Mesendoderm (in vitro differentiated cells): ENCODE data around the gene CORO2B.

Experiments used
- DNase-seq: peaks from one replicate; pipeline ENCODE4 v3.0.0; 2013
- H2AK5ac ChIP-seq: 2 replicates; pipeline ENCODE4 v1.6.1; 2013; ENCODE audit warnings: low read length, inconsistent platforms
- H2BK120ac ChIP-seq: 2 replicates; pipeline ENCODE4 v1.6.1; 2013; ENCODE audit warnings: low read depth, mild to moderate bottlenecking, low read length, moderate library complexity, mixed read lengths
- H2BK15ac ChIP-seq: replicated peaks from 2 replicates; pipeline ENCODE4 v1.6.1; 2013; ENCODE audit warnings: low read depth, mild to moderate bottlenecking, moderate library complexity
- H2BK5ac ChIP-seq: 2 replicates; pipeline ENCODE4 v1.6.1; 2013; ENCODE audit warnings: low read length, inconsistent platforms
- H3K18ac ChIP-seq: 2 replicates; pipeline ENCODE4 v1.6.1; 2013; ENCODE audit warnings: mild to moderate bottlenecking, low read length, mixed read lengths
- H3K23ac ChIP-seq: one replicate; pipeline ENCODE4 v1.6.1; 2013; ENCODE audit warnings: low read length
- H3K27ac ChIP-seq: 2 replicates; pipeline ENCODE4 v1.5.1; 2013; ENCODE audit warnings: low read depth, mild to moderate bottlenecking, inconsistent platforms, low read length, moderate library complexity
- H3K27me3 ChIP-seq: 2 replicates; pipeline ENCODE4 v1.6.1; 2013; ENCODE audit warnings: low read length, control low read depth, mild to moderate bottlenecking, inconsistent platforms; ENCODE audit not compliant: insufficient read depth, poor library complexity
- H3K36me3 ChIP-seq: 2 replicates; pipeline ENCODE4 v1.6.1; 2013; ENCODE audit warnings: low read length, inconsistent platforms; ENCODE audit not compliant: control insufficient read depth, insufficient read depth
- H3K4ac ChIP-seq: one replicate; pipeline ENCODE4 v1.6.1; 2013; ENCODE audit warnings: low read depth, mild to moderate bottlenecking, low read length, moderate library complexity
- H3K4me1 ChIP-seq: 2 replicates; pipeline ENCODE4 v1.6.1; 2013; ENCODE audit warnings: low read depth, low read length, inconsistent platforms; ENCODE audit not compliant: control insufficient read depth
- H3K4me2 ChIP-seq: 2 replicates; pipeline ENCODE4 v1.6.1; 2013; ENCODE audit warnings: low read length
- H3K4me3 ChIP-seq: 2 replicates; pipeline ENCODE4 v1.5.1; 2013; ENCODE audit warnings: mild to moderate bottlenecking, low read length
- H3K56ac ChIP-seq: one replicate; pipeline ENCODE4 v1.6.1; 2013; ENCODE audit warnings: low read length
- H3K79me1 ChIP-seq: 2 replicates; pipeline ENCODE4 v1.6.1; 2013; ENCODE audit warnings: low read length, inconsistent platforms
- H3K79me2 ChIP-seq: 2 replicates; pipeline ENCODE4 v1.6.1; 2013; ENCODE audit warnings: mild to moderate bottlenecking, low read length; ENCODE audit not compliant: control insufficient read depth, insufficient read depth
- H3K9ac ChIP-seq: 2 replicates; pipeline ENCODE4 v1.6.1; 2013; ENCODE audit warnings: low read length, inconsistent platforms
- H4K5ac ChIP-seq: one replicate; pipeline ENCODE4 v1.6.1; 2013; ENCODE audit warnings: low read length
- H4K8ac ChIP-seq: one replicate; pipeline ENCODE4 v1.6.1; 2013; ENCODE audit warnings: low read depth, mild to moderate bottlenecking, control low read depth, low read length, moderate library complexity
- WGBS: extraction: QIAGEN DNeasy Blood & Tissue Kit; methylation state at CpG from one replicate; pipeline ENCODE4 v1.1.7; 2013; ENCODE audit warnings: low lambda C conversion rate, missing lambda C conversion rate; ENCODE audit not compliant: insufficient coverage; ENCODE audit errors: extremely low coverage; 5-methylcytosine and 5-hydroxymethylcytosine counted together

The CORO2B gene

DNA sequence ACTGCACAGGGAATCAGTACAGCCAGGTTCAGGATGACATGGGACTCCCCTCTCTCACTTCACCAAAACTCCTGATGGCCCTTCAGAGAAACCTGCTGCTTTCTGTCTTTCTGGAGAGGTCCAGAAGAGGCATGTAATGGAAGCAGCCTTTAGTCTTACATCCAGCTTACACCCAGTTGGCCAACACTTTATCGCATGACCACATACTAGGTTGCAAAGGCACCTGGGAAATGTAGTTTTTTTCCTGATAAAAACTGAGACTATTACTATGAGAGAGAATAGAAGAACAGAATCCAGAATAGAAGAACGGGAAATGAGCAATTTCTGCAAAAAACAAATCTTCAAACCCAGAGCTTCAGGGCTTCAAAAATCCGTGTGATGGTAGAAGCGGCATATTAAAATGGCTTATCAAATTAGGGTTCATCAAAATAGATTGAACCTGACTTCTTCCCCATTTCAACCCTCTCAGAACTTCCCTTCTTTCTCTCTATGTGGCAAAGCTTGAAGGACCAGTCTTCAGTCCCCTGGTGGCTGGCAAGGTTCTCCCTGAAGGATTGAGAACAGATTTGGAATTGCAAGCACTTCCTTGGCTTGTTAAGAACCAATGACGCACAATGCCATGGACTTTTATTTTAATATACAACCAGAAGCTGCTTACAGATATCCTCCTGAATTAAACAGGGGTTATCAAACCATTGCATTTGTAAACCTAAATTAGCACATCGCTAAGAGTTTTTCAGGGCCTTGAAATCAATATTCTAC is 34.4 kb downstream of the CORO2B start:
- H3K23ac ChIP-seq: no peak overlapping the region

DNA sequence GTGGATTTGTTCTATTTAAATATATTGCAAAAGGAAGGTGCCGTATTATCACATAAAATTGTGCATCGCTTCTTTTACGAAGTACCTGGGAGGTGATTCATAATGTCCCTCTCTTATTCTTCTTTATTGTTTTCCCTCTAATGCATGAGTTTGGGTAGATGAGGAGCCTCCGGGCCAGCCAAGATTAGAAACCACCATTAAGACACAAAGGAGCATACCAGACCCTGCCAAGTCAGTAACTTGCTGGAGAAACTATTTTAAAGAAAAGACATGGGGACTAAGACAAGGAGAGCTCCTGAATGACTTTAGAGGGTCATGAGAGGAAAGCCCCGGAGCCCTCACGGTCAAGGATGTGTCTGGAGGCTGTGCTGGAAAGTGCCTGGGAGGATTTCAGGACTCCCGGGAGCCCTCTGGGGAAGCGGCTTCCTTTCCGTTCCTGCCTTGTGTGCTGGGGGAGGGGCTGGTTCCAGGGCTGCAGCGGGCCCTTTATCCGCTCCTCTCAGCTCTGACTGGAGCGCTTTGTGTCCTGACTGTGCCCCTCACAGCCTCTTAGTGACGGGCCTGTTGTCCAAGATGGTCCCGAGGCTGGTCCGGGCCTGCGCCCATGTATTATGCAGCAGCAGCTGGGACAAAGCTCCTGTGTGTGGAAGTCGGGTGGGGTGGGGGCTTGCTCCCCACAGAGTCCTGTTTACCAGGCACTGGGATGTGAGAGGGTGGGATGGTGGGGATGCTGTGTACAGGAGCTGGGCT is 35.7 kb downstream of the CORO2B start:
- no peaks in the 10 kb centered on the region for H3K36me3 ChIP-seq
- peak overlapping the region; percentile 10 for H2BK120ac ChIP-seq
- H3K27ac ChIP-seq: peak overlapping the region; percentile 36
- no peak overlapping the region for H3K23ac ChIP-seq
- peaks cover 6% of the 10 kb centered on the region for H3K4me1 ChIP-seq
- H3K4me3 ChIP-seq: no peak overlapping the region
- H4K5ac ChIP-seq: peak overlapping the region; percentile 81
- H2BK5ac ChIP-seq: no peak overlapping the region
- H2AK5ac ChIP-seq: no peak overlapping the region
- no peak overlapping the region for H4K8ac ChIP-seq
- peak overlapping the region; percentile 32 for H3K4me2 ChIP-seq
- no peak overlapping the region for H2BK15ac ChIP-seq
- H3K79me2 ChIP-seq: no peaks in the 10 kb centered on the region
- H3K18ac ChIP-seq: peak overlapping the region; percentile 42
- peak overlapping the region; percentile 38 for H3K4ac ChIP-seq
- no peaks in the 10 kb centered on the region for H3K27me3 ChIP-seq
- WGBS: no CpG with 5 or more reads among the region's 17 CpGs
- peak; percentile 84 for DNase-seq
- peak overlapping the region; percentile 66 for H3K56ac ChIP-seq
- H3K9ac ChIP-seq: peak overlapping the region; percentile 48
- no peaks in the 10 kb centered on the region for H3K79me1 ChIP-seq

More for the DNA sequence above, 34.4 kb downstream of the CORO2B start:
- H3K79me1 ChIP-seq: no peaks in the 10 kb centered on the region
- no peak overlapping the region for H3K9ac ChIP-seq
- no peak overlapping the region for H2BK15ac ChIP-seq
- no CpG with 5 or more reads among the region's 6 CpGs for WGBS
- H3K27ac ChIP-seq: no peak overlapping the region
- H3K4ac ChIP-seq: no peak overlapping the region
- no peak overlapping the region for H3K56ac ChIP-seq
- no peak overlapping the region for H2AK5ac ChIP-seq
- no peaks in the 10 kb centered on the region for H3K79me2 ChIP-seq
- no peak overlapping the region for H4K8ac ChIP-seq
- no peaks in the 10 kb centered on the region for H3K36me3 ChIP-seq
- no peak overlapping the region for H4K5ac ChIP-seq
- H3K4me1 ChIP-seq: peaks cover 11% of the 10 kb centered on the region
- no peak overlapping the region for H3K18ac ChIP-seq
- no peaks in the 10 kb centered on the region for H3K27me3 ChIP-seq
- H3K4me3 ChIP-seq: no peak overlapping the region
- H3K4me2 ChIP-seq: no peak overlapping the region
- no peak overlapping the region for H2BK5ac ChIP-seq
- DNase-seq: peak; percentile 60
- no peak overlapping the region for H2BK120ac ChIP-seq

DNA sequence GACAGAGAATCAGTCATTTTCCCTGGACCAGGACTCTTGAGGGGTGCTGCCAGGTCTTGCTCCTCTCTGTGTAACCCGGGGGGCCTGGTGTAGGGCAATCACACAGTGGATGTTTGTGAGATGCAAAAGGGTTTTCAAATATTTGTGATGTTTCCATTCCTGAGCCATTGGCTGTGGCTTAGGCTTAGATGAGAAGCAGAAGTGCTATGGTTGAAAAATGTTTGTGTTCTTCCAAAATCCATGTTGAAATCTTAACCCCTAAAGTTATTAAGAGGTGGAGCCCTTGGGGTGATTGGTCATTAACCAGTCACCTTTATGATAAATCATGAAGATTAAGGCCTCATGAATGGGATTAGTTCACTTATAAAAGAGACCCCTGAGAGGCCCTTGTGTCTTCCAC is 36.5 kb downstream of the CORO2B start:
- no peak overlapping the region for H4K8ac ChIP-seq
- no CpG with 5 or more reads among the region's 1 CpG for WGBS
- no peak overlapping the region for H3K4me3 ChIP-seq
- no peak overlapping the region for H2BK120ac ChIP-seq
- no peak overlapping the region for H4K5ac ChIP-seq
- H3K18ac ChIP-seq: peak overlapping the region; percentile 42
- no peak for DNase-seq
- no peaks in the 10 kb centered on the region for H3K79me2 ChIP-seq
- no peak overlapping the region for H2BK15ac ChIP-seq
- H3K79me1 ChIP-seq: no peaks in the 10 kb centered on the region
- H3K4ac ChIP-seq: peak overlapping the region; percentile 38
- H2BK5ac ChIP-seq: no peak overlapping the region
- no peak overlapping the region for H2AK5ac ChIP-seq
- no peaks in the 10 kb centered on the region for H3K36me3 ChIP-seq
- H3K4me2 ChIP-seq: no peak overlapping the region
- no peak overlapping the region for H3K27ac ChIP-seq
- no peak overlapping the region for H3K56ac ChIP-seq
- no peak overlapping the region for H3K23ac ChIP-seq
- H3K27me3 ChIP-seq: no peaks in the 10 kb centered on the region
- peaks cover 5% of the 10 kb centered on the region for H3K4me1 ChIP-seq
- no peak overlapping the region for H3K9ac ChIP-seq

DNA sequence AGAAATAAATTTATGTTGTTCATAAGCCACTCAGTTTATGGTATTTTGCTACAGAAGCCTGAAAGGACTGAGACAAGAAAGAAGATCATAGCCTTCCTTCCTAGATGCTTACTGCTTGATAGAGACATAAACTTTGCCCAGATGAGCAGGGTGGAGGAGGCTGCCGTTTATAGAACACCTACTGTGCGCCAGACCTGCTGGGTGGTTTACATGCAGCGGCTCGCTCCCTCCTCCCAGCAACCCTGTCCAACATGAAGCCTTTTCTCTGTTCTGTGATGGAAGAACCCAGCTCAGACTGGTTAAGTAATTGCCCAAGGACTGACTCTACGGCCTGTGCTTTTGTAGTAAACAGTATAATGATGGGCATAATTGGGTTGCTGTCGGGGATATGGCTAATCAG is 37.0 kb downstream of the CORO2B start:
- no peak overlapping the region for H3K56ac ChIP-seq
- no peak overlapping the region for H3K18ac ChIP-seq
- DNase-seq: no peak
- no peak overlapping the region for H2AK5ac ChIP-seq
- H3K27ac ChIP-seq: no peak overlapping the region
- H4K8ac ChIP-seq: no peak overlapping the region
- no peak overlapping the region for H3K9ac ChIP-seq
- no peak overlapping the region for H3K23ac ChIP-seq
- no peaks in the 10 kb centered on the region for H3K79me2 ChIP-seq
- H2BK120ac ChIP-seq: no peak overlapping the region
- peaks cover 5% of the 10 kb centered on the region for H3K4me1 ChIP-seq
- no peak overlapping the region for H3K4ac ChIP-seq
- no peaks in the 10 kb centered on the region for H3K27me3 ChIP-seq
- WGBS: no CpG with 5 or more reads among the region's 6 CpGs
- no peaks in the 10 kb centered on the region for H3K36me3 ChIP-seq
- H2BK15ac ChIP-seq: no peak overlapping the region
- H4K5ac ChIP-seq: no peak overlapping the region
- H3K4me2 ChIP-seq: no peak overlapping the region
- no peaks in the 10 kb centered on the region for H3K79me1 ChIP-seq
- no peak overlapping the region for H3K4me3 ChIP-seq
- no peak overlapping the region for H2BK5ac ChIP-seq

DNA sequence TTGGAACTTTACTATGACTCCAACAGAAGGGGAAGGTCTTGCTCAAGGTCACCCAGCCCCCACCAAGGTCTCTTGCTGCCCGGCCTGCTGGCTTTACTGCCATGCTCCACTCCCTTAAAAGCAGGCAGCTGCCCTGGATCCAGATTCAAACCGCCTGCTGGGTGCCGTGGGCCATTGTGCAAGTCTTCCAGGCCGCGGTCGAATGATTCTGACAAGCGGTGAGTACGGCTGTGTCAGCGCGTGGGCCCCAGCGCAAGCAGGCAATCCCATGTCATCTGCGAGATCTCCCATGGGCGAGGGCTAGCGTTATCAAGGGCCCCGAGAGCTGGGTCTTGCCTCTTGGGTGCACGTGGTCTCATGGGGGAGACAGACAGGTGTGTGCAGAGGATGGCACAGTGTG is 37.6 kb downstream of the CORO2B start:
- Histone ChIP-seq H3K9ac (no peak overlapping the region), H3K79me1 (no peaks in the 10 kb centered on the region), H3K4ac (no peak overlapping the region), H3K4me2 (no peak overlapping the region), H3K27ac (no peak overlapping the region), H3K18ac (no peak overlapping the region), H2BK120ac (no peak overlapping the region), H3K56ac (no peak overlapping the region), H3K27me3 (no peaks in the 10 kb centered on the region), H2BK15ac (no peak overlapping the region), H3K23ac (no peak overlapping the region), H4K5ac (no peak overlapping the region), H4K8ac (no peak overlapping the region), H2AK5ac (no peak overlapping the region), H3K4me3 (no peak overlapping the region), H3K36me3 (no peaks in the 10 kb centered on the region), H2BK5ac (no peak overlapping the region), H3K4me1 (peaks cover 5% of the 10 kb centered on the region), H3K79me2 (no peaks in the 10 kb centered on the region)
- DNase-seq: no peak
- no CpG with 5 or more reads among the region's 16 CpGs for WGBS
